Psoas muscle (tissue), 8 donors: ENCODE measurements around the gene HMGN3. TPM values are rescaled to one million over a fixed set of nuclear protein-coding genes. Genes with fewer than 3 reads are reported as not detected.
A peak's percentile ranks its signal among the peaks of the same experiment; 100 is the strongest.
"Not testable (repeated sequence)": the region's sequence is repeated elsewhere in the genome, so short reads cannot be mapped to it uniquely, and the experiment has no call there.

Source experiments
- ATAC-seq, 4 donors: fragments of 200-7000 bp; cut with Tn5 transposase; one replicate each; pipeline ENCODE4 v1.9.1; 2020; ENCODE audit warnings: moderate library complexity in 3 of 4, mild to moderate bottlenecking in 2 of 4
- DNase-seq, 2 donors: peaks; one replicate each; pipeline ENCODE4 v3.0.0-alpha.2; 2020
- H3K27ac ChIP-seq: fragments of 200-600 bp; one replicate; pipeline ENCODE4 v1.8.0; 2022
- H3K27me3 ChIP-seq, 3 donors: fragments of 200-600 bp in 1 of 3; one replicate each; pipeline versions ENCODE4 v1.6.1 to v1.8.0; 2013 to 2022; ENCODE audit warnings: low read length in 2 of 3, mild to moderate bottlenecking in 2 of 3, moderate library complexity in 1 of 3; ENCODE audit not compliant: insufficient read depth in 3 of 3
- H3K36me3 ChIP-seq, 2 donors: fragments of 200-600 bp in 1 of 2; one replicate each; pipeline versions ENCODE4 v1.6.1 to v1.8.0; 2013 to 2022; ENCODE audit warnings: low read depth in 1 of 2, mild to moderate bottlenecking in 1 of 2, moderate library complexity in 1 of 2; ENCODE audit not compliant: insufficient read depth in 1 of 2
- H3K4me1 ChIP-seq: fragments of 200-600 bp; one replicate; pipeline ENCODE4 v1.8.0; 2022
- H3K4me3 ChIP-seq: fragments of 200-600 bp; one replicate; pipeline ENCODE4 v1.8.0; 2022; ENCODE audit warnings: mild to moderate bottlenecking
- H3K9me3 ChIP-seq: fragments of 200-600 bp; one replicate; pipeline ENCODE4 v1.8.0; 2022
- CTCF ChIP-seq: fragments of 200-600 bp; IDR thresholded peaks from one replicate; pipeline ENCODE4 v1.8.0; 2022; ENCODE audit warnings: antibody characterized with exemption
- WGBS, 3 donors: extraction: QIAGEN DNeasy Blood & Tissue Kit; methylation state at CpG; one replicate each; pipeline versions ENCODE4 v1.1.6 to v1.1.7; 2013; 5-methylcytosine and 5-hydroxymethylcytosine counted together
- intact Hi-C, 2 donors: fragments of 100-400 bp; cut with DNase I; formaldehyde crosslinking; loops; one replicate each; pipeline versions ENCODE4 v1.11.0 to v1.14.2; 2022
- polyA plus RNA-seq, 3 donors: library from polyadenylated mRNA; stranded (reverse); fragments of 200-250 nt; gene quantifications; one replicate each; pipeline ENCODE4 v1.2.3, GENCODE V29; 2013
- total RNA-seq, 4 donors: library from RNA; stranded (reverse); fragmentation: NEBNext Ultra II Directional in 2 of 4; extraction: Animal tissue kit (Norgen Biotek cat#: 25700) in 2 of 4; gene quantifications; one replicate each; pipeline versions ENCODE4 v1.2.1 to v1.2.4, GENCODE V29; 2021 to 2023
- donor health status: healthy with polysubstance abuse.
- donor health status: DM: no; HTN: no; CAD: no; lungs with moderate emphysema.
- donor health status: Bipolar disorder and iron deficiency.
- donor health status: healthy.
- donor health status: DM: yes; HTN: yes; CAD: no.
- donor health status: DM: no; HTN: no; CAD: no.
- donor health status: DM: no; HTN: no; CAD: no.
- donor health status: DM: yes; HTN: yes; CAD: no.

The HMGN3 gene
- total and polyA plus RNA-seq, 7 donors, result 20.5 to 50.1 (median 38.6) TPM

GRCh38 chr6:79257381-79258205 lies 23.1 kb upstream of the HMGN3 start:
- intact Hi-C loops, result no loop called here
- no peak for TF ChIP-seq CTCF
- no peak overlapping the region for H3K4me3 ChIP-seq

GRCh38 chr6:79256770-79257169 lies 22.3 kb upstream of the HMGN3 start:
- ATAC-seq, H3K27me3 ChIP-seq, H3K9me3 ChIP-seq, H3K36me3 ChIP-seq, H3K4me1 ChIP-seq, intact Hi-C loops, H3K27ac ChIP-seq, H3K4me3 ChIP-seq, DNase-seq: not testable (repeated sequence)
- WGBS, 3 donors, result 76 to 82% (median 80%) methylated on average over 10 of the region's 10 CpGs

More at GRCh38 chr6:79257381-79258205, 23.1 kb upstream of the HMGN3 start:
- H3K27ac ChIP-seq, result no peak overlapping the region
- no peaks in the 10 kb centered on the region for H3K27me3 ChIP-seq
- no peaks in the 10 kb centered on the region for H3K9me3 ChIP-seq
- no peaks in the 10 kb centered on the region for H3K36me3 ChIP-seq
- 71 to 87% (median 72%) methylated on average over 5 of the region's 5 CpGs for WGBS, 3 donors
- ATAC-seq, result no peak
- DNase-seq, result no peak
- H3K4me1 ChIP-seq, result no peaks in the 10 kb centered on the region

GRCh38 chr6:79255086-79255485 lies 20.6 kb upstream of the HMGN3 start:
- intact Hi-C loops, H3K27ac ChIP-seq, ATAC-seq, DNase-seq, H3K9me3 ChIP-seq, H3K36me3 ChIP-seq, H3K27me3 ChIP-seq, H3K4me3 ChIP-seq, H3K4me1 ChIP-seq: not testable (repeated sequence)
- WGBS, 3 donors, result 91 to 92% (median 92%) methylated on average over 3 of the region's 3 CpGs

GRCh38 chr6:79250559-79250958 lies 16.1 kb upstream of the HMGN3 start:
- no peak for DNase-seq
- ATAC-seq, result peak in 1 of 4 donors; percentile 57
- Histone ChIP-seq H3K36me3 (no peaks in the 10 kb centered on the region), H3K4me3 (no peak overlapping the region), H3K4me1 (peaks cover 8% of the 10 kb centered on the region), H3K27me3 (no peaks in the 10 kb centered on the region), H3K27ac (no peak overlapping the region), H3K9me3 (no peaks in the 10 kb centered on the region)
- TF ChIP-seq CTCF, result no peak
- 74 to 79% (median 76%) methylated on average over 2 of the region's 2 CpGs for WGBS, 3 donors
- intact Hi-C loops, result no loop called here

GRCh38 chr6:79250107-79250514 lies 15.6 kb upstream of the HMGN3 start:
- no peak overlapping the region for H3K4me3 ChIP-seq
- no peaks in the 10 kb centered on the region for H3K9me3 ChIP-seq
- 48 to 51% (median 51%) methylated on average over 2 of the region's 2 CpGs for WGBS, 3 donors
- DNase-seq, result no peak
- intact Hi-C loops, result no loop called here
- H3K4me1 ChIP-seq, result peaks cover 8% of the 10 kb centered on the region
- peak; percentile 73 to 98 (median 89) for ATAC-seq
- H3K27me3 ChIP-seq, result no peaks in the 10 kb centered on the region
- no peaks in the 10 kb centered on the region for H3K36me3 ChIP-seq
- no peak for TF ChIP-seq CTCF
- H3K27ac ChIP-seq, result no peak overlapping the region
